Ovary (tissue), 9 donors: ENCODE data around the gene KDM5C. TPM values are rescaled to one million over a fixed set of nuclear protein-coding genes. Genes with fewer than 3 reads are reported as not detected.

Experiments
- DNase-seq, 5 donors: peaks; one replicate each; pipeline ENCODE4 v3.0.0-alpha.2; 2019 to 2020
- H3K27ac ChIP-seq, 2 donors: fragments of 200-600 bp; one replicate each; pipeline versions ENCODE4 v1.5.1 to v1.8.0; 2019 to 2022
- H3K27me3 ChIP-seq: fragments of 200-600 bp; one replicate; pipeline ENCODE4 v1.8.0; 2022
- H3K36me3 ChIP-seq: fragments of 200-600 bp; sonication (generic); one replicate; pipeline ENCODE4 v1.5.1; 2019
- H3K4me1 ChIP-seq: one replicate; pipeline ENCODE4 v1.8.1; 2013; ENCODE audit warnings: mild to moderate bottlenecking, moderate library complexity; ENCODE audit not compliant: insufficient read depth
- H3K4me3 ChIP-seq: fragments of 200-600 bp; sonication (generic); one replicate; pipeline ENCODE4 v1.5.1; 2017
- H3K9me3 ChIP-seq, 2 donors: fragments of 200-600 bp in 1 of 2; sonication (generic) in 1 of 2; one replicate each; pipeline versions ENCODE4 v1.5.1 to v1.8.1; 2013 to 2019; ENCODE audit warnings: mild to moderate bottlenecking in 1 of 2, moderate library complexity in 1 of 2
- CTCF ChIP-seq, 3 donors: fragments of 450-650 bp in 2 of 3; fragments of 200-600 bp in 1 of 3; IDR thresholded peaks; one replicate each; pipeline versions ENCODE4 v1.5.1 to v1.8.0; 2016 to 2022; ENCODE audit warnings: antibody characterized with exemption in 3 of 3, mild to moderate bottlenecking in 1 of 3
- EP300 ChIP-seq: sonication (generic); formaldehyde crosslinking; IDR thresholded peaks from one replicate; pipeline ENCODE4 v1.6.1; 2017; ENCODE audit warnings: antibody characterized with exemption
- POLR2A ChIP-seq: fragments of 450-650 bp; IDR thresholded peaks from one replicate; pipeline ENCODE4 v1.6.1; 2017; ENCODE audit warnings: antibody characterized with exemption, mild to moderate bottlenecking, moderate library complexity
- WGBS, 3 donors: extraction: QIAGEN DNeasy Blood & Tissue Kit in 1 of 3; methylation state at CpG; one replicate each; pipeline versions ENCODE4 v1.1.5 to v1.1.7; 2013 to 2017; 5-methylcytosine and 5-hydroxymethylcytosine counted together
- intact Hi-C, 4 donors: fragments of 100-400 bp; cut with DNase I; formaldehyde crosslinking; loops; one replicate each; pipeline versions ENCODE4 v1.11.0 to v1.15.1; 2022 to 2023
- polyA plus RNA-seq, 2 donors: library from polyadenylated mRNA; stranded (reverse); fragments of 200-250 nt in 1 of 2; fragments of 350-450 nt in 1 of 2; fragmentation: Illumina TruSeq in 1 of 2; extraction: RNeasy Lipid Tissue Mini Kit (QIAGEN cat#74804) in 1 of 2; gene quantifications; one replicate each; pipeline ENCODE4 v1.2.3, GENCODE V29; 2013 to 2014
- total RNA-seq, 7 donors: library from RNA; depleted of rRNA in 2 of 7; stranded (reverse); fragments of >200 nt in 2 of 7; fragmentation: NEBNext Ultra II Directional in 3 of 7; extraction: Animal tissue kit (Norgen Biotek cat#: 25700) in 3 of 7; gene quantifications; one replicate each; pipeline versions ENCODE4 v1.1.0 to v1.2.4, GENCODE V29; 2016 to 2023
- donor health status: DM: no; HTN: no; CAD: no; lungs with moderate emphysema.
- donor health status: DM: no; HTN: no; CAD: no.
- donor health status: Bipolar disorder and iron deficiency.
- donor health status: DM: yes; HTN: yes; CAD: no.
- donor health status: DM: no; HTN: no; CAD: no.
- donor health status: DM: yes; HTN: yes; CAD: no.

The KDM5C gene
- total and polyA plus RNA-seq, 9 donors = 41.4 to 121 (median 95.2) TPM

- H3K27me3 ChIP-seq = no peaks in the 10 kb centered on the region
- H3K4me1 ChIP-seq = no peaks in the 10 kb centered on the region
- intact Hi-C loops = no loop called here
- no peak for DNase-seq
- no peak overlapping the region for H3K4me3 ChIP-seq
- H3K27ac ChIP-seq = no peak overlapping the region
- H3K9me3 ChIP-seq = no peaks in the 10 kb centered on the region
- H3K36me3 ChIP-seq = no peaks in the 10 kb centered on the region
- WGBS, 3 donors = 73 to 78% (median 78%) methylated on average over 13 of the region's 13 CpGs
- TF ChIP-seq EP300 (no peak), CTCF (IDR thresholded peaks at IDR 0.05) (no peak), POLR2A (no peak)
Observed at GRCh38 chrX:53257166-53257565, 32.2 kb upstream of the KDM5C start.

GRCh38 chrX:53256446-53257041 is 31.5 kb upstream of the KDM5C start:
- Histone ChIP-seq H3K27ac (no peak overlapping the region), H3K4me1 (no peaks in the 10 kb centered on the region), H3K9me3 (no peaks in the 10 kb centered on the region), H3K27me3 (no peaks in the 10 kb centered on the region), H3K36me3 (no peaks in the 10 kb centered on the region), H3K4me3 (no peak overlapping the region)
- no peak for DNase-seq
- 51 to 57% (median 51%) methylated on average over 17 of the region's 17 CpGs for WGBS, 3 donors
- TF ChIP-seq EP300 (no peak), CTCF (IDR thresholded peaks at IDR 0.05) (no peak), POLR2A (no peak)
- intact Hi-C loops = no loop called here

- Histone ChIP-seq H3K27ac (no peak overlapping the region), H3K9me3 (no peaks in the 10 kb centered on the region), H3K4me1 (no peaks in the 10 kb centered on the region), H3K27me3 (no peaks in the 10 kb centered on the region), H3K4me3 (no peak overlapping the region), H3K36me3 (no peaks in the 10 kb centered on the region)
- intact Hi-C loops = no loop called here
- TF ChIP-seq EP300 (no peak), POLR2A (no peak)
- DNase-seq = no peak
- WGBS, 3 donors = 69 to 83% (median 79%) methylated on average over 9 of the region's 9 CpGs
Observed at GRCh38 chrX:53255738-53256191, 30.8 kb upstream of the KDM5C start.

GRCh38 chrX:53254570-53255461 is 29.8 kb upstream of the KDM5C start:
- Histone ChIP-seq H3K4me1 (no peaks in the 10 kb centered on the region), H3K4me3 (no peak overlapping the region), H3K9me3 (no peaks in the 10 kb centered on the region), H3K36me3 (no peaks in the 10 kb centered on the region), H3K27me3 (no peaks in the 10 kb centered on the region), H3K27ac (no peak overlapping the region)
- intact Hi-C loops = no loop called here
- TF ChIP-seq POLR2A (no peak), EP300 (no peak), CTCF (IDR thresholded peaks at IDR 0.05) (no peak)
- DNase-seq = no peak
- 85 to 87% (median 85%) methylated on average over 22 of the region's 22 CpGs for WGBS, 3 donors
